Calu3 (cell line): Measurements from ENCODE around the gene ARHGAP15. TPM values are rescaled to one million over a fixed set of nuclear protein-coding genes. Genes with fewer than 3 reads are reported as not detected.

Experiments used
- BruUV-seq: library from RNA; stranded (reverse); fragments of 400-500 nt; replicated peaks from 2 replicates; lab custom pipeline; 2021; lab: Mats Ljungman, UMichigan
- CTCF ChIA-PET: fragments of 300-600 bp; sonication (Branson Sonifier 250); formaldehyde crosslinking; loops from one replicate; lab custom pipeline; 2022; ENCODE audit warnings: antibody characterized with exemption; lab: Charles Lee
- DNase-seq: peaks from one replicate; pipeline ENCODE4 v3.0.0; 2022
- H3K27ac Mint-ChIP-seq: one replicate; pipeline ENCODE4 v1.8.0; 2022; ENCODE audit warnings: mixed read lengths; ENCODE audit not compliant: unreplicated experiment
- H3K27me3 Mint-ChIP-seq: one replicate; pipeline ENCODE4 v1.8.0; 2022; ENCODE audit warnings: mixed read lengths; ENCODE audit not compliant: unreplicated experiment
- H3K36me3 Mint-ChIP-seq: one replicate; pipeline ENCODE4 v1.8.0; 2022; ENCODE audit warnings: mild to moderate bottlenecking, moderate library complexity, mixed read lengths; ENCODE audit not compliant: insufficient read depth, unreplicated experiment
- H3K4me1 Mint-ChIP-seq: one replicate; pipeline ENCODE4 v1.8.0; 2022; ENCODE audit warnings: mild to moderate bottlenecking, low read depth, mixed read lengths; ENCODE audit not compliant: unreplicated experiment
- H3K4me3 Mint-ChIP-seq: one replicate; pipeline ENCODE4 v1.8.0; 2022; ENCODE audit warnings: mild to moderate bottlenecking, low read depth, moderate library complexity, mixed read lengths; ENCODE audit not compliant: unreplicated experiment
- H3K9me3 Mint-ChIP-seq: one replicate; pipeline ENCODE4 v1.8.0; 2022; ENCODE audit warnings: low read depth, mixed read lengths; ENCODE audit not compliant: unreplicated experiment
- CTCF ChIP-seq: fragments of 200-600 bp; IDR thresholded peaks from one replicate; pipeline ENCODE4 v1.8.0; 2022; ENCODE audit warnings: antibody characterized with exemption; ENCODE audit not compliant: unreplicated experiment
- intact Hi-C: fragments of 100-400 bp; cut with micrococcal nuclease; formaldehyde crosslinking; loops from one replicate; pipeline ENCODE4 v1.10.0; 2022; ENCODE audit not compliant: unreplicated experiment
- total RNA-seq: library from RNA; stranded (reverse); gene quantifications from 2 replicates; pipeline ENCODE4 v1.2.3, GENCODE V29; 2022

ARHGAP15 gene
- total RNA-seq, 1 experiment from 2014 or later: not detected

- H3K27ac Mint-ChIP-seq: no peak overlapping the region
- no peak for TF ChIP-seq CTCF
- no peak overlapping the region for H3K4me3 Mint-ChIP-seq
- H3K36me3 Mint-ChIP-seq: no peaks in the 10 kb centered on the region
- no TSS peak for BruUV-seq
- CTCF ChIA-PET: interaction anchor here (0.9 kb wide), 1 partner anchor 9 kb away, joined by 3 read pairs; no protein-coding TSS in a partner anchor
- no peaks in the 10 kb centered on the region for H3K27me3 Mint-ChIP-seq
- DNase-seq: no peak
- intact Hi-C loops: no loop called here
- no peaks in the 10 kb centered on the region for H3K9me3 Mint-ChIP-seq
- H3K4me1 Mint-ChIP-seq: peaks cover 9% of the 10 kb centered on the region
These were observed 21.1 kb downstream of the ARHGAP15 start for GRCh38 chr2:143150287-143150686.

GRCh38 chr2:143151111-143151752 lies 22.0 kb downstream of the ARHGAP15 start:
- Mint-ChIP-seq H3K36me3 (no peaks in the 10 kb centered on the region), H3K9me3 (no peaks in the 10 kb centered on the region)
- TF ChIP-seq CTCF: no peak

DNA sequence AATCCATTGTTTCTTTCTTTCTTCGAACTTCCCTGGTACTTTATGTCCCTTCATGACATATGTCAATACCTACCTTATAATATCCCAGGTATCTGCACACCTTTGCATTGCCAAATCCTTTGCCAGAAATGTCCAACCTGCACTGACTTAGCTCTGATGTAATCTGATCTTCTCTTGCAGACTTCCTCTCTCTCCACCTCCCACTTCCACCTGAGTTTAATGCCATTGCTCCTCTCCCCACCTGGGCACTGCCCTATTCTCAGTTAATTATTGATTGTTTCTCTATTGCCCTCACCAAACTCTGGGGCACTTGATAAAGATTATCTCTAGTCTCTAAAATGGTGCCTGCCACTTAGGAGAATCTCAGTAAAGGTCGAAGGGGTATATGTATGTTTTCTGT lies 23.0 kb downstream of the ARHGAP15 start:
- intact Hi-C loops: no loop called here
- no TSS peak for BruUV-seq
- Mint-ChIP-seq H3K27ac (no peak overlapping the region), H3K27me3 (no peaks in the 10 kb centered on the region), H3K36me3 (no peaks in the 10 kb centered on the region), H3K4me1 (peaks cover 9% of the 10 kb centered on the region), H3K9me3 (no peaks in the 10 kb centered on the region), H3K4me3 (no peak overlapping the region)
- CTCF ChIA-PET: no interaction called here
- DNase-seq: no peak
- no peak for TF ChIP-seq CTCF

More at GRCh38 chr2:143151111-143151752, 22.0 kb downstream of the ARHGAP15 start:
- no peak for DNase-seq
- intact Hi-C loops: no loop called here
- Mint-ChIP-seq H3K4me3 (no peak overlapping the region), H3K27me3 (no peaks in the 10 kb centered on the region), H3K4me1 (peaks cover 9% of the 10 kb centered on the region), H3K27ac (no peak overlapping the region)
- no TSS peak for BruUV-seq
- CTCF ChIA-PET: no interaction called here

- no peaks in the 10 kb centered on the region for H3K27me3 Mint-ChIP-seq
- H3K4me3 Mint-ChIP-seq: no peak overlapping the region
- BruUV-seq: no TSS peak
- H3K36me3 Mint-ChIP-seq: no peaks in the 10 kb centered on the region
- no peak overlapping the region for H3K27ac Mint-ChIP-seq
- intact Hi-C loops: no loop called here
- no peak for TF ChIP-seq CTCF
- no peak for DNase-seq
- H3K4me1 Mint-ChIP-seq: peaks cover 9% of the 10 kb centered on the region
- no peaks in the 10 kb centered on the region for H3K9me3 Mint-ChIP-seq
- CTCF ChIA-PET: no interaction called here
These were observed 23.4 kb downstream of the ARHGAP15 start for GRCh38 chr2:143152637-143153036.
